A673 (cell line): ENCODE measurements around the gene UGT2A3. TPM values are rescaled to one million over a fixed set of nuclear protein-coding genes. Genes with fewer than 3 reads are reported as not detected.

Experiments used
- BruUV-seq: library from RNA; stranded (reverse); fragments of 400-500 nt; replicated peaks from 2 replicates; lab custom pipeline; 2021; lab: Mats Ljungman, UMichigan
- CTCF ChIA-PET: fragments of 300-600 bp; sonication (Branson Sonifier 250); formaldehyde crosslinking; loops from one replicate; lab custom pipeline; 2022; ENCODE audit warnings: antibody characterized with exemption; lab: Charles Lee
- POLR2A ChIA-PET: fragments of 300-600 bp; sonication (Branson Sonifier 250); formaldehyde crosslinking; loops from one replicate; lab custom pipeline; 2022; ENCODE audit warnings: antibody characterized with exemption; ENCODE audit not compliant: low non-redundant PET; lab: Charles Lee
- DNase-seq: peaks from one replicate; pipeline ENCODE4 v3.0.0-alpha.2; 2015; ENCODE audit warnings: low spot score
- H3K27ac ChIP-seq: fragments of 200-600 bp; sonication (generic); 2 replicates; pipeline ENCODE4 v1.5.1; 2016; ENCODE audit warnings: mixed run types, low read depth, mild to moderate bottlenecking, mixed read lengths, antibody characterized with exemption, low read length; ENCODE audit not compliant: poor library complexity, severe bottlenecking
- H3K27me3 ChIP-seq: fragments of 200-600 bp; sonication (generic); replicated peaks from 2 replicates; pipeline ENCODE4 v1.6.1; 2017; ENCODE audit warnings: mixed run types, low read depth, mild to moderate bottlenecking, mixed read lengths, antibody characterized with exemption, low read length; ENCODE audit not compliant: insufficient read depth, poor library complexity
- H3K36me3 ChIP-seq: fragments of 200-600 bp; sonication (generic); 2 replicates; pipeline ENCODE4 v1.6.1; 2016; ENCODE audit warnings: mixed run types, mild to moderate bottlenecking, mixed read lengths, antibody characterized with exemption, low read length; ENCODE audit not compliant: insufficient read depth, poor library complexity, severe bottlenecking
- H3K4me1 ChIP-seq: fragments of 200-600 bp; sonication (generic); 2 replicates; pipeline ENCODE4 v1.6.1; 2017; ENCODE audit warnings: mixed run types, mild to moderate bottlenecking, mixed read lengths, antibody characterized with exemption, low read length; ENCODE audit not compliant: insufficient read depth, poor library complexity, severe bottlenecking
- H3K4me3 ChIP-seq: fragments of 200-600 bp; sonication (generic); 2 replicates; pipeline ENCODE4 v1.5.1; 2016; ENCODE audit warnings: low read depth, mixed run types, mild to moderate bottlenecking, mixed read lengths, low read length; ENCODE audit not compliant: poor library complexity, severe bottlenecking
- H3K9me3 ChIP-seq: fragments of 200-600 bp; sonication (generic); 2 replicates; pipeline ENCODE4 v1.6.1; 2016; ENCODE audit warnings: mixed run types, low read depth, mild to moderate bottlenecking, mixed read lengths, antibody characterized with exemption, low read length; ENCODE audit not compliant: poor library complexity, severe bottlenecking
- CTCF ChIP-seq: fragments of 300-800, 200-600 bp; sonication (generic); conservative IDR thresholded peaks from 2 replicates; pipeline ENCODE4 v1.5.1; 2017; ENCODE audit warnings: low read depth, mild to moderate bottlenecking, antibody characterized with exemption, low read length, moderate library complexity, mixed read lengths
- EZH2 ChIP-seq: fragments of 200-600 bp; sonication (generic); IDR thresholded peaks from 2 replicates; pipeline ENCODE4 v1.6.1; 2017; ENCODE audit warnings: borderline replicate concordance, low read depth, mild to moderate bottlenecking, mixed read lengths, antibody characterized with exemption, low read length; ENCODE audit not compliant: poor library complexity, severe bottlenecking
- intact Hi-C: fragments of 100-400 bp; cut with micrococcal nuclease; formaldehyde crosslinking; loops from one replicate; pipeline ENCODE4 v1.10.0; 2022; ENCODE audit not compliant: unreplicated experiment
- total RNA-seq: library from RNA; stranded (reverse); gene quantifications from 2 replicates; pipeline ENCODE4 v1.2.3, GENCODE V29; 2021

Gene UGT2A3
- total RNA-seq, 1 experiment from 2014 or later, result not detected

GRCh38 chr4:68917016-68917415 is 34.6 kb downstream of the UGT2A3 start:
- no TSS peak for BruUV-seq
- H3K9me3 ChIP-seq, result no peaks in the 10 kb centered on the region
- no peak for DNase-seq
- ChIA-PET POLR2A (no interaction called here), CTCF (no interaction called here)
- H3K27ac ChIP-seq, result no peak overlapping the region
- TF ChIP-seq CTCF, result no peak
- no peak for TF ChIP-seq EZH2
- intact Hi-C loops, result no loop called here
- H3K4me3 ChIP-seq, result no peak overlapping the region
- H3K36me3 ChIP-seq, result no peaks in the 10 kb centered on the region
- no peaks in the 10 kb centered on the region for H3K27me3 ChIP-seq
- no peaks in the 10 kb centered on the region for H3K4me1 ChIP-seq

- POLR2A ChIA-PET, result no interaction called here
- Histone ChIP-seq H3K4me1 (no peaks in the 10 kb centered on the region), H3K4me3 (no peak overlapping the region), H3K27me3 (no peaks in the 10 kb centered on the region), H3K27ac (no peak overlapping the region), H3K9me3 (no peaks in the 10 kb centered on the region), H3K36me3 (no peaks in the 10 kb centered on the region)
- intact Hi-C loops, result no loop called here
- no peak for DNase-seq
- BruUV-seq, result no TSS peak
- TF ChIP-seq EZH2 (no peak), CTCF (no peak)
- CTCF ChIA-PET, result no interaction called here
Measured at GRCh38 chr4:68912807-68913206, 38.8 kb downstream of the UGT2A3 start.

GRCh38 chr4:68909385-68909784 is 42.2 kb downstream of the UGT2A3 start:
- Histone ChIP-seq H3K27ac (no peak overlapping the region), H3K36me3 (no peaks in the 10 kb centered on the region), H3K9me3 (no peaks in the 10 kb centered on the region), H3K4me3 (no peak overlapping the region), H3K4me1 (no peaks in the 10 kb centered on the region), H3K27me3 (no peaks in the 10 kb centered on the region)
- TF ChIP-seq EZH2 (no peak), CTCF (no peak)
- no TSS peak for BruUV-seq
- DNase-seq, result no peak
- intact Hi-C loops, result no loop called here
- CTCF ChIA-PET, result no interaction called here
- POLR2A ChIA-PET, result no interaction called here
